ENCODE data around the gene KCNC1. TPM values are rescaled to one million over a fixed set of nuclear protein-coding genes. Genes with fewer than 3 reads are reported as not detected.

The KCNC1 gene
- total RNA-seq, 1 donor from 2014 or later, result 0.20 TPM

DNA sequence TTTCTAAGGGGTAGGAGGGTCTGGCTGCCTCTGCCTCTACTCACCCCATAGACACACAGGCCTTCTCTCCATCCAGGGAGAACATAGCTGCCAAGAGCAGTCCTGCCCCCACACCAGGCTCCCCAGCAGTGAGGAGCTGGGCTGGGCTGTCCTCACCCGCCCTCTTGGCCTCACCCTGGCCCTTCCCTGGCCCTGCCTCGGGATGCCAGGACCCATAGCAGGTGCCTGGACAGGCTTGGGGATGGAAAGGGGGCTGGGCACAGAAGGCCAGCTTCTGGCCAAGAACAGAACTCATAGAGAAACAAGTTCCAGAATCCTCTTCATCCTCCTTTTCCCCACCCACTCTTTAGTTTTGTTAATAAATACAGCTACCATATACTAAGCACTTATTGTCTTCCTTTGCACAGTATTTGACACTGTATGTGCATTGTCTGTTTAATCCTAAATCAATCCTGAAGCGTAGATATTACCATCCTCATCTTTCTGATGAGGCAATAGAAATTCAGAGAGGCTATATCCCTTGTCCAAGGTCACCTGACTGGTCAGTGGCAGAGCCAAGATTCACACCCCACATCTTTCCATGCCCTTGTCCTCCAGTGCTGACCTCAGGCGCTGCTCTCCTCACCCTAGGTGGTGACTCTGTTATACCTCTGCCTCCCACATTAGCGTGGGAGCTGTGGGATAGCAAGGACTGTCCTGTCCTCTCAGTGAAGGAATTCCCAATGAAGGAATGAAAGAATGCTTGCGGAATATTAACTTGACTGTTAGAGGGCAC, 37.2 kb upstream of the KCNC1 start:
- Mint-ChIP-seq H3K27me3 (ENCODE audit: low read depth) (peaks cover 36% of the 10 kb centered on the region), H3K36me3 (ENCODE audit: low read depth) (no peaks in the 10 kb centered on the region), H3K4me3 (ENCODE audit: unreplicated experiment) (no peak overlapping the region), H3K27ac (ENCODE audit: unreplicated experiment) (no peak overlapping the region), H3K9me3 (ENCODE audit: low read depth) (no peaks in the 10 kb centered on the region), H3K4me1 (ENCODE audit: low read depth) (no peaks in the 10 kb centered on the region)
- DNase-seq (ENCODE audit: low spot score), result no peak
- TF ChIP-seq, protein P1, sequence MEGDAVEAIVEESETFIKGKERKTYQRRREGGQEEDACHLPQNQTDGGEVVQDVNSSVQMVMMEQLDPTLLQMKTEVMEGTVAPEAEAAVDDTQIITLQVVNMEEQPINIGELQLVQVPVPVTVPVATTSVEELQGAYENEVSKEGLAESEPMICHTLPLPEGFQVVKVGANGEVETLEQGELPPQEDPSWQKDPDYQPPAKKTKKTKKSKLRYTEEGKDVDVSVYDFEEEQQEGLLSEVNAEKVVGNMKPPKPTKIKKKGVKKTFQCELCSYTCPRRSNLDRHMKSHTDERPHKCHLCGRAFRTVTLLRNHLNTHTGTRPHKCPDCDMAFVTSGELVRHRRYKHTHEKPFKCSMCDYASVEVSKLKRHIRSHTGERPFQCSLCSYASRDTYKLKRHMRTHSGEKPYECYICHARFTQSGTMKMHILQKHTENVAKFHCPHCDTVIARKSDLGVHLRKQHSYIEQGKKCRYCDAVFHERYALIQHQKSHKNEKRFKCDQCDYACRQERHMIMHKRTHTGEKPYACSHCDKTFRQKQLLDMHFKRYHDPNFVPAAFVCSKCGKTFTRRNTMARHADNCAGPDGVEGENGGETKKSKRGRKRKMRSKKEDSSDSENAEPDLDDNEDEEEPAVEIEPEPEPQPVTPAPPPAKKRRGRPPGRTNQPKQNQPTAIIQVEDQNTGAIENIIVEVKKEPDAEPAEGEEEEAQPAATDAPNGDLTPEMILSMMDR (IDR thresholded peaks at IDR 0.05), result no peak

DNA sequence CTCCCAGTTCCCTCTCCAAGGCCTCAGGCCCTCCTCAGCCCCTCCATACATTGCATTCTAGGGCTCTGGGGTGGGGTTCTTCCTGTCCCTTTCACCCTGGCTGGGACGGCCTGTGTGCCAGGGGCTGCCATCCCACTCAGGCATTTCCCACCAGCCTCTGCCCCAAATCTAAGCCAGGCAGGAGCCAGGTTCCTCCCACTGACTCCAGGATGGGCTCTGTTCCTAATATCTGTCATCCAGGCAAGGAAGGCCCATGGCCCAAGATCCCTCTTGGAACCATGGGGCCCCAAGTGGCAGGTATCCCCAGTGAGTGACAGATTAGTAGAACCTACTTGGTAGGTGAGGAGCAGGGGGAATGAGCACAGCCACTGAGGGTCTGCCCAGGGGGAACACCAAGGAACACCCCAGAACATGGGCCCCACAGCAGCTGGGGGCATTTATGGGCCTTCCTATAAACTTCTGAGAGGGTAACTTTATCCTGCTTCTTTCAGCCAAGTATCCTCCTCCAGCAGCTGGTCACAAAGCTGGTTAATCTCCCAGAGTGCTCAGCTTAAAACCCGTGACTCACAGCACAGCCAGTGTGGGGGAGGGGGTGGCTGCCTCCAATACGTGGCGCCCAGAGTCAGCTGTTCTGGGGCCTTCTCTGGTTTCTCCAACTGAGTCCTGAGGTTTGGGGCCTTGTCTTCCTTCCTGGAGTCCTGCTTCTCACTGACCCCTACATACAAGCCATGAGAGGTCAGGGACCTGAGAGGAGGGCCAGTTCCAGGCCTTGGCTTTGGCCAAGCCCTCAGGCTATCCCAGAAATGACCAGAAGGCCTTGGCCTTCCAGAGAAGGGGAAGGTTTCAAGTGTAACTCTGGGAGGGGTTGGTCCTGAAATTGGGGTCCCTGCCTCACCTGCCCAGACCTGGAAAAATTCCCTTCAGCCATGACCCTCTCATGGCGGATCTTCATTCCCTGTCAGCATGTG, 35.1 kb upstream of the KCNC1 start:
- DNase-seq (ENCODE audit: low spot score), result no peak
- Mint-ChIP-seq H3K9me3 (ENCODE audit: low read depth) (peaks cover 9% of the 10 kb centered on the region), H3K27ac (ENCODE audit: unreplicated experiment) (peak overlapping the region; percentile 10), H3K4me1 (ENCODE audit: low read depth) (no peaks in the 10 kb centered on the region), H3K36me3 (ENCODE audit: low read depth) (no peaks in the 10 kb centered on the region), H3K4me3 (ENCODE audit: unreplicated experiment) (no peak overlapping the region), H3K27me3 (ENCODE audit: low read depth) (peaks cover 24% of the 10 kb centered on the region)
- TF ChIP-seq, protein P1 (IDR thresholded peaks at IDR 0.05), result no peak

DNA sequence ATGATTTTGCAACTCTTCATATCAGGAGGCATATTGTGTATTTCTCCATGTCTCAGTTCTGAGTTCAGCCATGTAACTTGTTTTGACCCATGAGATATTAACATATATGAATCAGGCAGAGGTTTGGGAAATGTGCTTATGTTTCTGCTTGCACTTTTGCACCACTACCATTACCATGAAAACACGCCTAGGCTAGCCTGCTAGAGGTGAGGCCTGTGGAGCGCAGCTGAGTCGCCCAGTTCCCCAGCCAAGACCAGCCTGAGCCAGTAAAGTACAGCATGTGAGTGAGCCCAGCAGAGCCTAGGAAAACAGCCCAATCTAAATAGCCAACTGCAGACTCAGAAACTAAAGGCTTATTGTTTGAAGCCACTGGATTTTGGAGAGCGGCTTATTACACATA, 33.6 kb upstream of the KCNC1 start:
- Mint-ChIP-seq H3K4me1 (ENCODE audit: low read depth) (no peaks in the 10 kb centered on the region), H3K9me3 (ENCODE audit: low read depth) (peaks cover 9% of the 10 kb centered on the region), H3K4me3 (ENCODE audit: unreplicated experiment) (no peak overlapping the region), H3K27ac (ENCODE audit: unreplicated experiment) (no peak overlapping the region), H3K27me3 (ENCODE audit: low read depth) (peaks cover 23% of the 10 kb centered on the region), H3K36me3 (ENCODE audit: low read depth) (no peaks in the 10 kb centered on the region)
- no peak for DNase-seq (ENCODE audit: low spot score)
- TF ChIP-seq, protein P1 (IDR thresholded peaks at IDR 0.05), result no peak

DNA sequence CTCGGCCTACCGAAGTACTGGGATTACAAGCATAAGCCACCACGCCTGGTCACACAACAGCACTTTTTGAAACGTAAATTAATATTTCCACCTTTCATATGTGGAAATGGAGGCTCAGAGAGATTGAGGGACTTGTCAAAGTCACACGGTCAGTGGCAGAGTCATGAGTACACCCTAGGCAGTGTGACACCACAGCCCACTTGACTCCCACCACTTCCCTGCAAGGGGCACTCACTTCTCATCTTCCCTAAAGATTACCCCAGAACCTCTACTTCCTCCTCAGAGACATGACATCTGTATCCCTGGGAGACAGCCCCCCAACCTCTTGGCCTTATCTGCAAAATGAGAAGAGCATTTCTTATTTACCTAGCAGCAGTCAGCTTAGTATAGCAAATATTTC, 31.7 kb upstream of the KCNC1 start:
- Mint-ChIP-seq H3K36me3 (ENCODE audit: low read depth) (no peaks in the 10 kb centered on the region), H3K27ac (ENCODE audit: unreplicated experiment) (no peak overlapping the region), H3K27me3 (ENCODE audit: low read depth) (peaks cover 12% of the 10 kb centered on the region), H3K4me1 (ENCODE audit: low read depth) (no peaks in the 10 kb centered on the region), H3K9me3 (ENCODE audit: low read depth) (peaks cover 9% of the 10 kb centered on the region), H3K4me3 (ENCODE audit: unreplicated experiment) (no peak overlapping the region)
- TF ChIP-seq, protein P1 (IDR thresholded peaks at IDR 0.05), result no peak
- DNase-seq (ENCODE audit: low spot score), result no peak

DNA sequence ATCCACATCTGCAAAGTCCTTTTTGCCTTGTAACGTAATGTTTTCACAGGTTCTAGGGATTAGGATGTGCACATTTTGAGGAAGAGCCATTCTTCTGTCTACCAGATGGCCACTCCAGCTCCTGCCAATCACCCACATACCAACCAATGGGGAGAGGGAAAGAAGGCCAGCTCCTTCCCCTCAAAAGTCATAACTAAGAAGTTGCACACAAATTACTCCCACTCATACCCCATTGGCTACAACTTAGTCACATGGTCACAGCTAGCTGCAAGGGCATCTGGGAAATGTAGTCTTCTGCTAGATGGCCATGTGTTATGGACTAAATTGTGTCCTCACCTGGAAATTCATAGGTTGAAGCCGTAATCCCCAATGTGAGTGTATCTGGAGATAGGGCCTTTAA, 30.6 kb upstream of the KCNC1 start:
- Mint-ChIP-seq H3K27ac (ENCODE audit: unreplicated experiment) (no peak overlapping the region), H3K4me1 (ENCODE audit: low read depth) (no peaks in the 10 kb centered on the region), H3K27me3 (ENCODE audit: low read depth) (peaks cover 13% of the 10 kb centered on the region), H3K4me3 (ENCODE audit: unreplicated experiment) (no peak overlapping the region), H3K36me3 (ENCODE audit: low read depth) (no peaks in the 10 kb centered on the region), H3K9me3 (ENCODE audit: low read depth) (peaks cover 9% of the 10 kb centered on the region)
- DNase-seq (ENCODE audit: low spot score), result no peak
- TF ChIP-seq, protein P1 (IDR thresholded peaks at IDR 0.05), result no peak

All from chondrocyte (in vitro differentiated cells).